HCT116 (cell line): ENCODE data around the gene SGMS2.

Experiments used
- CTCF ChIP-seq, 3 experiments: fragments of 200-600 bp in 1 of 3; sonication (generic) in 1 of 3; IDR thresholded peaks in 2 of 3; conservative IDR thresholded peaks in 1 of 3; 2 replicates each; pipeline ENCODE4 v1.5.1; 2012 to 2017; ENCODE audit warnings: low read depth in 2 of 3, low read length in 2 of 3, antibody characterized with exemption in 1 of 3, borderline replicate concordance in 1 of 3, control low read depth in 1 of 3, mild to moderate bottlenecking in 1 of 3, mixed read lengths in 1 of 3, mixed run types in 1 of 3, moderate library complexity in 1 of 3; ENCODE audit not compliant: insufficient read depth in 1 of 3
- ELF1 ChIP-seq: IDR thresholded peaks from 2 replicates; pipeline ENCODE4 v1.6.1; 2012; ENCODE audit warnings: low read depth, borderline replicate concordance
- EZH2 ChIP-seq: fragments of 200-600 bp; sonication (generic); IDR thresholded peaks from 2 replicates; pipeline ENCODE4 v1.6.1; 2017; ENCODE audit warnings: antibody characterized with exemption, mixed run types
- POLR2A ChIP-seq: IDR thresholded peaks from 2 replicates; pipeline ENCODE4 v1.7.0; 2011; ENCODE audit warnings: borderline replicate concordance; ENCODE audit not compliant: insufficient read depth, insufficient read length; ENCODE audit errors: extremely low read depth
- POLR2AphosphoS5 ChIP-seq: IDR thresholded peaks from 2 replicates; pipeline ENCODE4 v1.6.1; 2011; ENCODE audit warnings: mild to moderate bottlenecking, low read depth, low read length, moderate library complexity
- RAD21 ChIP-seq: IDR thresholded peaks from 2 replicates; pipeline ENCODE4 v1.6.1; 2012; ENCODE audit warnings: low read depth, mild to moderate bottlenecking
- SP1 ChIP-seq: IDR thresholded peaks from 2 replicates; pipeline ENCODE4 v1.6.1; 2012; ENCODE audit warnings: low read depth

- no peak for TF ChIP-seq EZH2
- TF ChIP-seq CTCF (IDR thresholded peaks at IDR 0.05 in 2 of 3, conservative IDR thresholded peaks at IDR 0.05 in 1 of 3; ENCODE audit: borderline replicate concordance in 1 of 3, insufficient read depth in 1 of 3, low read depth in 2 of 3, low read length in 2 of 3) = no peak
- no peak for TF ChIP-seq RAD21
- no peak for TF ChIP-seq POLR2AphosphoS5
- TF ChIP-seq POLR2A = no peak
- no peak for TF ChIP-seq SP1
- no peak for TF ChIP-seq ELF1
Observed at GRCh38 chr4:107854356-107855022, 29.8 kb downstream of the SGMS2 start.
